ENCODE data around the gene MIGA1. TPM values are rescaled to one million over a fixed set of nuclear protein-coding genes. Genes with fewer than 3 reads are reported as not detected.

Gene MIGA1
- total and polyA plus RNA-seq, 10 of the 15 experiments (the other 5 are each of a cell fraction or from before 2014, with no cell fraction given), result 1.3 to 7.2 (median 4.2) TPM

GRCh38 chr1:77834771-77835334, 55.4 kb downstream of the MIGA1 start (continued):
- TF ChIP-seq ZBTB11 (CRISPR knock-in tag; IDR thresholded peaks at IDR 0.05), result no peak

GRCh38 chr1:77841574-77841973, 62.1 kb downstream of the MIGA1 start:
- WGBS (ENCODE audit: insufficient coverage, insufficient replicate concordance, low lambda C conversion rate, missing lambda C conversion rate), result 40% methylated on average over 1 of the region's 1 CpG
- Histone ChIP-seq H3K27me3 (replicated peaks in 1 of 2; ENCODE audit: control insufficient read depth in 2 of 2, insufficient read depth in 2 of 2, low read length in 1 of 2) (no peaks in the 10 kb centered on the region), H3K36me3 (ENCODE audit: control insufficient read depth in 2 of 2, insufficient read depth in 2 of 2, low read length in 1 of 2) (peaks cover 0 to 15% of the 10 kb centered on the region in 2 experiments; a peak in 1 of 4 replicates), H3K4me2 (ENCODE audit: control insufficient read depth, insufficient read depth) (no peak overlapping the region), H3K79me2 (ENCODE audit: control insufficient read depth, insufficient read depth, low read length) (no peaks in the 10 kb centered on the region), H2AFZ (ENCODE audit: control insufficient read depth, low read depth, low read length) (no peak overlapping the region), H3K4me1 (ENCODE audit: control insufficient read depth, insufficient read depth, low read length) (no peaks in the 10 kb centered on the region), H3K9ac (ENCODE audit: control insufficient read depth, insufficient read depth, low read length) (no peak overlapping the region), H4K20me1 (ENCODE audit: control insufficient read depth, insufficient read depth) (no peaks in the 10 kb centered on the region), H3K9me3 (replicated peaks; ENCODE audit: control insufficient read depth, insufficient read depth, low read length) (no peaks in the 10 kb centered on the region), H3K27ac (ENCODE audit: control insufficient read depth, insufficient read depth) (no peak overlapping the region), H3K4me3 (no peak overlapping the region)
- ChIA-PET RAD21 (ENCODE audit: unreplicated experiment) (no interaction called here), SMC1A (ENCODE audit: uncharacterized antibody, unreplicated experiment) (no interaction called here), POLR2A (no interaction called here), CTCF (interaction anchor here (0.7 kb wide), 1 partner anchor 458 kb away, joined by 3 read pairs; no protein-coding TSS in a partner anchor)
- TF ChIP-seq MYC (IDR thresholded peaks at IDR 0.05; ENCODE audit: insufficient read depth, insufficient read length, insufficient replicate concordance, low read length, severe bottlenecking), result no peak
- no peak for TF ChIP-seq CREB1 (IDR thresholded peaks at IDR 0.05; ENCODE audit: low read depth)
- TF ChIP-seq POLR2AphosphoS5 (IDR thresholded peaks at IDR 0.05; ENCODE audit: low read length), result no peak
- no peak for TF ChIP-seq SPI1 (IDR thresholded peaks at IDR 0.05; ENCODE audit: borderline replicate concordance, insufficient read depth, low read depth, low read length)
- no peak for TF ChIP-seq RFX5 (IDR thresholded peaks at IDR 0.05; ENCODE audit: low read depth, low read length)
- ATAC-seq (no peak), DNase-seq (ENCODE audit: low read depth, low spot score) (no peak), FAIRE-seq (no peak)
- in situ Hi-C loops (cut with MboI) (no loop called here), intact Hi-C loops (cut with micrococcal nuclease; ENCODE audit: unreplicated experiment) (no loop called here)
- BruUV-seq (replicated peaks), result no TSS peak

Data from GM12878 (cell line).